BLaER1 treated with 17β-estradiol and CSF1 and Interleukin-3, amounts not matched to agents 10 nM and 100 nM (cell line): ENCODE results near the gene RALY.
A peak's percentile ranks its signal among the peaks of the same experiment; 100 is the strongest.
"Not testable (repeated sequence)": the region's sequence is repeated elsewhere in the genome, so short reads cannot be mapped to it uniquely, and the experiment has no call there.

Experiments used
- H3K27ac ChIP-seq, 11 experiments: shearing (Covaris generic); formaldehyde crosslinking; 2 replicates each; pipeline ENCODE4 v1.8.1; 2022
- H3K27me3 ChIP-seq, 11 experiments: shearing (Covaris generic); formaldehyde crosslinking; 2 replicates each; pipeline ENCODE4 v1.8.1; 2022
- H3K36me3 ChIP-seq, 11 experiments: shearing (Covaris generic); formaldehyde crosslinking; 2 replicates each; pipeline ENCODE4 v1.8.1; 2022
- H3K4me1 ChIP-seq, 10 experiments: shearing (Covaris generic); formaldehyde crosslinking; 2 replicates each; pipeline ENCODE4 v1.8.1; 2022
- H3K4me2 ChIP-seq, 11 experiments: shearing (Covaris generic); formaldehyde crosslinking; 2 replicates each; pipeline ENCODE4 v1.8.1; 2022
- H3K4me3 ChIP-seq, 10 experiments: shearing (Covaris generic); formaldehyde crosslinking; 2 replicates each; pipeline ENCODE4 v1.8.1; 2022
- H3K9ac ChIP-seq, 11 experiments: shearing (Covaris generic); formaldehyde crosslinking; 2 replicates each; pipeline ENCODE4 v1.8.1; 2022
- H3K9me3 ChIP-seq, 11 experiments: shearing (Covaris generic); formaldehyde crosslinking; replicated peaks in 1 of 11; 2 replicates each; pipeline ENCODE4 v1.8.1; 2022
- H4K20me1 ChIP-seq, 11 experiments: shearing (Covaris generic); formaldehyde crosslinking; 2 replicates each; pipeline ENCODE4 v1.8.1; 2022
- Cebpa-rat ChIP-seq, 11 experiments: shearing (Covaris generic); IDR thresholded peaks; 2 replicates each; pipeline ENCODE4 v1.8.1; 2022

Gene RALY

GRCh38 chr20:34124469-34125249 lies 130.9 kb downstream of the RALY start:
- Histone ChIP-seq H3K27ac (no peak overlapping the region), H4K20me1 (no peaks in the 10 kb centered on the region), H3K4me2 (no peak overlapping the region), H3K4me1 (peaks cover 0 to 11% (median 2%) of the 10 kb centered on the region in 10 experiments; a peak in 5 of 20 replicates), H3K9me3 (no peaks in the 10 kb centered on the region), H3K4me3 (no peak overlapping the region), H3K9ac (no peak overlapping the region), H3K27me3 (no peaks in the 10 kb centered on the region), H3K36me3 (no peaks in the 10 kb centered on the region)
- no peak for TF ChIP-seq Cebpa-rat (IDR thresholded peaks at IDR 0.05)

DNA sequence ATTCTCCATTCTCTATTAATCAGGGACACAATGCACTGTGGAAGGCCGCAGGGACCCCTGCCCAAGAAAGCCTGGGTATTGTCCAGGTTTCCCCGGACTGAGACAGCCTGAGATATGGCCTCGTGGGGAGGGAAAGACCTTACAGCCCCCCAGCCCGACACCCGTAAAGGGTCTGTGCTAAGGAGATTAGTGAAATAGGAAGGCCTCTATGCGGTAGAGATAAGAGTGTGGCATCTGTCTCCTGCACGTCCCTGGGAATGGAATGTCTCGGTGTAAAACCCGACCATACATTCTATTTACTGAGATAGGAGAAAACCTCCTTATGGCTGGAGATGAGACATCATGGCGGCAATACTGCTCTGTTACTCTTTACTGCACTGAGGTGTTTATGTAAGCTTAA lies 134.1 kb downstream of the RALY start:
- H3K4me2 ChIP-seq, result no peak overlapping the region

GRCh38 chr20:34129518-34130162 lies 135.9 kb downstream of the RALY start:
- Histone ChIP-seq H3K4me3 (peak overlapping the region in 1 of 10 experiments; percentile 31; a peak in 1 of 20 replicates), H3K27me3 (no peaks in the 10 kb centered on the region), H3K27ac (no peak overlapping the region), H3K4me2 (peak overlapping the region; percentile 4 to 82 (median 61); a peak in 20 of 22 replicates), H3K9ac (peak overlapping the region in 2 of 11 experiments; percentile 18 to 38; a peak in 2 of 22 replicates), H3K4me1 (peaks cover 0 to 7% (median under 1%) of the 10 kb centered on the region in 10 experiments; a peak in 5 of 20 replicates), H3K9me3 (peaks cover 0 to 8% (median 0%) of the 10 kb centered on the region in 11 experiments; a peak in 5 of 22 replicates), H4K20me1 (no peaks in the 10 kb centered on the region), H3K36me3 (no peaks in the 10 kb centered on the region)
- no peak for TF ChIP-seq Cebpa-rat (IDR thresholded peaks at IDR 0.05)

More for the DNA sequence above, 134.1 kb downstream of the RALY start:
- no peaks in the 10 kb centered on the region for H3K36me3 ChIP-seq
- H4K20me1 ChIP-seq, result no peaks in the 10 kb centered on the region
- H3K9me3 ChIP-seq, result peaks cover 0 to 8% (median 0%) of the 10 kb centered on the region in 11 experiments; a peak in 5 of 22 replicates
- H3K4me1 ChIP-seq, result peaks cover 0 to 11% (median 2%) of the 10 kb centered on the region in 10 experiments; a peak in 5 of 20 replicates
- no peak overlapping the region for H3K4me3 ChIP-seq
- no peak overlapping the region for H3K27ac ChIP-seq
- no peak for TF ChIP-seq Cebpa-rat (IDR thresholded peaks at IDR 0.05)
- no peaks in the 10 kb centered on the region for H3K27me3 ChIP-seq
- H3K9ac ChIP-seq, result no peak overlapping the region

- H3K27ac ChIP-seq, result no peak overlapping the region
- peaks cover 0 to 5% (median 0%) of the 10 kb centered on the region in 10 experiments; a peak in 3 of 20 replicates for H3K4me1 ChIP-seq
- H3K27me3 ChIP-seq, result no peaks in the 10 kb centered on the region
- no peak overlapping the region for H3K4me2 ChIP-seq
- no peaks in the 10 kb centered on the region for H3K36me3 ChIP-seq
- no peak overlapping the region for H3K4me3 ChIP-seq
- no peaks in the 10 kb centered on the region for H4K20me1 ChIP-seq
- H3K9ac ChIP-seq, result no peak overlapping the region
- peaks cover 0 to 8% (median 0%) of the 10 kb centered on the region in 11 experiments; a peak in 5 of 22 replicates for H3K9me3 ChIP-seq
- TF ChIP-seq Cebpa-rat (IDR thresholded peaks at IDR 0.05), result no peak
These were observed 137.8 kb downstream of the RALY start for GRCh38 chr20:34131491-34131890.

DNA sequence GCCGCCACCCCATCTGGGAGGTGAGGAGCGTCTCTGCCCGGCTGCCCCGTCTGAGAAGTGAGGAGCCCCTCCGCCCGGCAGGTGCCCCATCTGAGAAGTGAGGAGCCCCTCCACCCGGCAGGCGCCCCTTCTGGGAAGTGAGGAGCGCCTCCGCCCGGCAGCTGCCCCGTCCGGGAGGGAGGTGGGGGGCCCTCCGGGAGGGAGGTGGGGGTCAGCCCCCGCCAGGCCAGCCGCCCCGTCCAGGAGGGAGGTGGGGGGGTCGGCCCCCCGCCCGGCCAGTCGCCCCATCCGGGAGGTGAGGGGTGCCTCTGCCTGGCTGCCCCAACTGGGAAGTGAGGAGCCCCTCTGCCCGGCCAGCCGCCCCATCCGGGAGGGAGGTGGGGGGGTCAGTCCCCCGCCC lies 138.8 kb downstream of the RALY start:
- H3K36me3 ChIP-seq, H3K27me3 ChIP-seq, H3K9me3 ChIP-seq, H4K20me1 ChIP-seq, H3K4me3 ChIP-seq, H3K9ac ChIP-seq, H3K4me1 ChIP-seq, H3K4me2 ChIP-seq, H3K27ac ChIP-seq: not testable (repeated sequence)

GRCh38 chr20:34132943-34133342 lies 139.2 kb downstream of the RALY start:
- not testable (repeated sequence) for H3K9ac ChIP-seq, H3K4me1 ChIP-seq, H4K20me1 ChIP-seq, H3K9me3 ChIP-seq, H3K27me3 ChIP-seq, H3K27ac ChIP-seq, H3K4me3 ChIP-seq, H3K4me2 ChIP-seq, H3K36me3 ChIP-seq

DNA sequence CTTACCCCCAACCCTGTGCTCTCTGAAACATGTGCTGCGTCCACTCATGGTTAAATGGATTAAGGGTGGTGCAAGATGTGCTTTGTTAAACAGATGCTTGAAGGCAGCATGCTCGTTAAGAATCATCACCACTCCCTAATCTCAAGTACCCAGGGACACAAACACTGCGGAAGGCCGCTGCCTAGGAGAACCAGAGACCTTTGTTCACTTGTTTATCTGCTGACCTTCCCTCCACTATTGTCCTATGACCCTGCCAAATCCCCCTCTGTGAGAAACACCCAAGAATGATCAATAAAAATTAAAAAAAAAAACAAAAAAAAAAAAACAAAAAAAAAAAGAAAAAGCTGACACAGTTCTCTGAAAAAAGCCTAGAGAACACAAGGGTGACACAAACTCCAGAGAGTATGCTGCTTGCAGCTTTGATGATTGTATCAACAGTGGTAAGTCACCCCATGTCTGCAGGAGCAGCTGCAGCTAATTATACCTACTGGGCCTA lies 139.7 kb downstream of the RALY start:
- H3K27me3 ChIP-seq, H3K27ac ChIP-seq, H3K9ac ChIP-seq, H3K4me2 ChIP-seq, H4K20me1 ChIP-seq, H3K36me3 ChIP-seq, H3K9me3 ChIP-seq, H3K4me3 ChIP-seq, H3K4me1 ChIP-seq: not testable (repeated sequence)
